Neural cell (in vitro differentiated cells): Measurements from ENCODE around the gene NDP. TPM values are rescaled to one million over a fixed set of nuclear protein-coding genes. Genes with fewer than 3 reads are reported as not detected.

ENCODE experiments used
- H2AFZ ChIP-seq: fragments of 200-600, 300-800 bp; sonication (generic), shearing (Covaris generic); 2 replicates; pipeline ENCODE4 v1.6.0; 2014; ENCODE audit warnings: low read depth, mild to moderate bottlenecking, antibody characterized with exemption, low read length, moderate library complexity
- H3F3A ChIP-seq: fragments of 200-600 bp; shearing (Covaris generic); 2 replicates; pipeline ENCODE4 v1.6.1; 2016; ENCODE audit warnings: mild to moderate bottlenecking, moderate library complexity, mixed read lengths, antibody characterized with exemption, low read length; ENCODE audit not compliant: insufficient read depth, poor library complexity, severe bottlenecking
- H3K27ac ChIP-seq: fragments of 200-600, 300-800 bp; sonication (generic), shearing (Covaris generic); 2 replicates; pipeline ENCODE4 v1.5.1; 2014; ENCODE audit warnings: mild to moderate bottlenecking, low read length, moderate library complexity
- H3K27me3 ChIP-seq: fragments of 300-800, 200-600 bp; sonication (generic), shearing (Covaris generic); 2 replicates; pipeline ENCODE4 v1.6.0; 2014; ENCODE audit warnings: mild to moderate bottlenecking, low read depth, low read length, moderate library complexity; ENCODE audit not compliant: insufficient read depth
- H3K36me3 ChIP-seq: fragments of 300-800, 200-600 bp; sonication (generic), shearing (Covaris generic); 2 replicates; pipeline ENCODE4 v1.5.1; 2014; ENCODE audit warnings: mild to moderate bottlenecking, antibody characterized with exemption, low read length, moderate library complexity; ENCODE audit not compliant: insufficient read depth
- H3K4me2 ChIP-seq: fragments of 300-800, 200-600 bp; sonication (generic), shearing (Covaris generic); 2 replicates; pipeline ENCODE4 v1.6.0; 2014; ENCODE audit warnings: mild to moderate bottlenecking, low read length
- H3K4me3 ChIP-seq: fragments of 300-800, 200-600 bp; sonication (generic), shearing (Covaris generic); 2 replicates; pipeline ENCODE4 v1.5.1; 2014; ENCODE audit warnings: mild to moderate bottlenecking, low read length, moderate library complexity
- H3K79me2 ChIP-seq: fragments of 200-600 bp; shearing (Covaris generic); replicated peaks from 2 replicates; pipeline ENCODE4 v1.6.0; 2014; ENCODE audit warnings: mild to moderate bottlenecking, low read length, moderate library complexity; ENCODE audit not compliant: insufficient read depth
- H3K9ac ChIP-seq: fragments of 300-800, 200-600 bp; sonication (generic), shearing (Covaris generic); 2 replicates; pipeline ENCODE4 v1.6.1; 2016; ENCODE audit warnings: mild to moderate bottlenecking, low read length, mixed read lengths
- H3K9me2 ChIP-seq: fragments of 200-600 bp; shearing (Covaris generic); 2 replicates; pipeline ENCODE4 v1.6.1; 2016; ENCODE audit warnings: mild to moderate bottlenecking, low read length, mixed read lengths; ENCODE audit not compliant: insufficient read depth
- H3K9me3 ChIP-seq: fragments of 200-600, 300-800 bp; sonication (generic), shearing (Covaris generic); 2 replicates; pipeline ENCODE4 v1.6.1; 2016; ENCODE audit warnings: mild to moderate bottlenecking, mixed run types, low read length, moderate library complexity, mixed read lengths
- H4K20me1 ChIP-seq: fragments of 200-600 bp; shearing (Covaris generic); 2 replicates; pipeline ENCODE4 v1.6.1; 2016; ENCODE audit warnings: mild to moderate bottlenecking, mixed run types; ENCODE audit not compliant: insufficient read depth
- EP300 ChIP-seq: fragments of 450-650 bp; conservative IDR thresholded peaks from 2 replicates; pipeline ENCODE4 v1.6.1; 2014; ENCODE audit warnings: antibody characterized with exemption, mild to moderate bottlenecking, moderate library complexity; ENCODE audit not compliant: poor library complexity, severe bottlenecking
- EZH2 ChIP-seq: fragments of 200-600, 300-800 bp; shearing (Covaris generic), sonication (generic); IDR thresholded peaks from 2 replicates; pipeline ENCODE4 v1.6.1; 2014; ENCODE audit warnings: antibody characterized with exemption, low read length, borderline replicate concordance, mild to moderate bottlenecking; ENCODE audit not compliant: insufficient read depth, poor library complexity, severe bottlenecking
- MXI1 ChIP-seq: fragments of 450-650 bp; conservative IDR thresholded peaks from 2 replicates; pipeline ENCODE4 v1.6.1; 2014; ENCODE audit warnings: antibody characterized with exemption, mild to moderate bottlenecking; ENCODE audit not compliant: poor library complexity, severe bottlenecking
- POLR2AphosphoS5 ChIP-seq: IDR thresholded peaks from 2 replicates; pipeline ENCODE4 v1.6.1; 2012
- RAD21 ChIP-seq: fragments of 450-650 bp; conservative IDR thresholded peaks from 2 replicates; pipeline ENCODE4 v1.6.1; 2014; ENCODE audit warnings: antibody characterized with exemption, mild to moderate bottlenecking, moderate library complexity
- REST ChIP-seq: IDR thresholded peaks from 2 replicates; pipeline ENCODE4 v1.6.1; 2012; ENCODE audit warnings: borderline replicate concordance
- SMC3 ChIP-seq: fragments of 450-650 bp; conservative IDR thresholded peaks from 2 replicates; pipeline ENCODE4 v1.6.1; 2014; ENCODE audit warnings: antibody characterized with exemption, mild to moderate bottlenecking, moderate library complexity; ENCODE audit not compliant: poor library complexity
- TAF1 ChIP-seq: IDR thresholded peaks from 2 replicates; pipeline ENCODE4 v1.6.1; 2012; ENCODE audit warnings: low read depth
- polyA plus RNA-seq: library from polyadenylated mRNA; depleted of rRNA; stranded (reverse); fragments of >200 nt; gene quantifications from 2 replicates; pipeline ENCODE4 v1.2.3, GENCODE V29; 2014
- TF ChIP-seq, protein P1 (sequence below): fragments of 450-650 bp; IDR thresholded peaks from 2 replicates; pipeline ENCODE4 v1.5.1; 2014; ENCODE audit warnings: antibody characterized with exemption, mild to moderate bottlenecking, moderate library complexity; ENCODE audit not compliant: poor library complexity, severe bottlenecking

NDP gene
- polyA plus RNA-seq, 1 donor from 2014 or later, result 34.1 TPM

DNA sequence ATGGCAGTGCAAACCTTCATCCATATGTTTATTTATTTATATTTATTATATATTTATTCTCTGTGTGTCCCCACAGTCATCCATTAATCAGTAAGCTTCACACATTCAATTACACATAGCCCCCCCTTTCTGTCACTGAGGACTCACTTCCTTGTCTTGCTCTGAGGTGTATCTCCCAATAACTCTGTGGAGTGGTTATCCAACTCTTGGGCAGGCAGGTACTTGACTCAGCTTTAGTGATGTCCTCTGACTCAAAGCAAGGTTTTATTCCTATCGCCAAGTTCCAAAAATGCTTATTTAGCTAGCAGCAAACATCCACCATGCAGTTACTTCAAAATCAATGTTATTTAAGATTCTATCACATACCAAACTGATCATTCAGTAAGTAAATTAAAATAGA is 25.2 kb upstream of the NDP start:
- Histone ChIP-seq H3K79me2 (no peaks in the 10 kb centered on the region), H3K9ac (no peak overlapping the region), H3K4me3 (no peak overlapping the region), H3K27ac (no peak overlapping the region), H3F3A (no peaks in the 10 kb centered on the region), H2AFZ (no peak overlapping the region), H3K4me2 (no peak overlapping the region), H4K20me1 (no peaks in the 10 kb centered on the region), H3K9me3 (no peaks in the 10 kb centered on the region), H3K9me2 (no peaks in the 10 kb centered on the region), H3K36me3 (no peaks in the 10 kb centered on the region), H3K27me3 (no peaks in the 10 kb centered on the region)
- no peak for TF ChIP-seq POLR2AphosphoS5
- TF ChIP-seq EZH2, result no peak
- no peak for TF ChIP-seq RAD21
- TF ChIP-seq, protein P1, sequence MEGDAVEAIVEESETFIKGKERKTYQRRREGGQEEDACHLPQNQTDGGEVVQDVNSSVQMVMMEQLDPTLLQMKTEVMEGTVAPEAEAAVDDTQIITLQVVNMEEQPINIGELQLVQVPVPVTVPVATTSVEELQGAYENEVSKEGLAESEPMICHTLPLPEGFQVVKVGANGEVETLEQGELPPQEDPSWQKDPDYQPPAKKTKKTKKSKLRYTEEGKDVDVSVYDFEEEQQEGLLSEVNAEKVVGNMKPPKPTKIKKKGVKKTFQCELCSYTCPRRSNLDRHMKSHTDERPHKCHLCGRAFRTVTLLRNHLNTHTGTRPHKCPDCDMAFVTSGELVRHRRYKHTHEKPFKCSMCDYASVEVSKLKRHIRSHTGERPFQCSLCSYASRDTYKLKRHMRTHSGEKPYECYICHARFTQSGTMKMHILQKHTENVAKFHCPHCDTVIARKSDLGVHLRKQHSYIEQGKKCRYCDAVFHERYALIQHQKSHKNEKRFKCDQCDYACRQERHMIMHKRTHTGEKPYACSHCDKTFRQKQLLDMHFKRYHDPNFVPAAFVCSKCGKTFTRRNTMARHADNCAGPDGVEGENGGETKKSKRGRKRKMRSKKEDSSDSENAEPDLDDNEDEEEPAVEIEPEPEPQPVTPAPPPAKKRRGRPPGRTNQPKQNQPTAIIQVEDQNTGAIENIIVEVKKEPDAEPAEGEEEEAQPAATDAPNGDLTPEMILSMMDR, result no peak
- no peak for TF ChIP-seq TAF1
- TF ChIP-seq SMC3, result no peak
- no peak for TF ChIP-seq REST
- TF ChIP-seq EP300, result no peak

- no peak for TF ChIP-seq RAD21
- no peak for TF ChIP-seq POLR2AphosphoS5
- TF ChIP-seq EZH2, result no peak
- no peak for TF ChIP-seq MXI1
- no peak for TF ChIP-seq SMC3
- TF ChIP-seq, protein P1, result no peak
- Histone ChIP-seq H3K36me3 (no peaks in the 10 kb centered on the region), H4K20me1 (no peaks in the 10 kb centered on the region), H3F3A (no peaks in the 10 kb centered on the region), H2AFZ (no peak overlapping the region), H3K9me3 (no peaks in the 10 kb centered on the region), H3K27me3 (no peaks in the 10 kb centered on the region), H3K9me2 (no peaks in the 10 kb centered on the region), H3K4me2 (no peak overlapping the region), H3K27ac (no peak overlapping the region), H3K79me2 (no peaks in the 10 kb centered on the region), H3K4me3 (no peak overlapping the region), H3K9ac (no peak overlapping the region)
Observed at GRCh38 chrX:43996491-43996890, 23.3 kb upstream of the NDP start.
